Liver (tissue), 9 donors: ENCODE measurements around the gene CDH13. TPM values are rescaled to one million over a fixed set of nuclear protein-coding genes. Genes with fewer than 3 reads are reported as not detected.

Experiments used
- DNase-seq: peaks from one replicate; pipeline ENCODE4 v3.0.0-alpha.2; 2017; ENCODE audit warnings: low spot score
- H3K27ac ChIP-seq, 2 donors: one replicate each; pipeline ENCODE4 v1.7.0; 2013; ENCODE audit warnings: inconsistent platforms in 2 of 2, low read length in 2 of 2, control low read depth in 1 of 2, low read depth in 1 of 2, mild to moderate bottlenecking in 1 of 2
- H3K27me3 ChIP-seq, 4 donors: one replicate each; pipeline versions ENCODE4 v1.6.1 to v1.7.0; 2013; ENCODE audit warnings: low read length in 3 of 4, inconsistent platforms in 1 of 4, mild to moderate bottlenecking in 1 of 4, moderate library complexity in 1 of 4; ENCODE audit not compliant: control insufficient read depth in 4 of 4, insufficient read depth in 4 of 4
- H3K36me3 ChIP-seq, 4 donors: one replicate each; pipeline versions ENCODE4 v1.6.1 to v1.7.0; 2013; ENCODE audit warnings: low read length in 3 of 4, mild to moderate bottlenecking in 3 of 4, low read depth in 1 of 4, moderate library complexity in 1 of 4; ENCODE audit not compliant: control insufficient read depth in 4 of 4, insufficient read depth in 3 of 4
- H3K4me1 ChIP-seq, 4 donors: one replicate each; pipeline versions ENCODE4 v1.6.1 to v1.7.0; 2013; ENCODE audit warnings: low read length in 3 of 4, mild to moderate bottlenecking in 3 of 4, moderate library complexity in 1 of 4; ENCODE audit not compliant: control insufficient read depth in 4 of 4, insufficient read depth in 4 of 4
- H3K4me3 ChIP-seq, 3 donors: one replicate each; pipeline versions ENCODE4 v1.6.1 to v1.7.0; 2013; ENCODE audit warnings: low read length in 3 of 3, control low read depth in 1 of 3, low read depth in 1 of 3, mild to moderate bottlenecking in 1 of 3
- H3K9ac ChIP-seq, 2 donors: one replicate each; pipeline ENCODE4 v1.7.0; 2013; ENCODE audit warnings: low read length in 2 of 2, mild to moderate bottlenecking in 2 of 2, moderate library complexity in 2 of 2, control low read depth in 1 of 2, low read depth in 1 of 2
- H3K9me3 ChIP-seq, 4 donors: one replicate each; pipeline versions ENCODE4 v1.6.1 to v1.7.0; 2013; ENCODE audit warnings: low read length in 3 of 4; ENCODE audit not compliant: control insufficient read depth in 4 of 4
- ATF3 ChIP-seq: IDR thresholded peaks from 2 replicates; pipeline ENCODE4 v1.6.1; 2016; ENCODE audit warnings: antibody characterized with exemption
- EGR1 ChIP-seq, 2 donors: IDR thresholded peaks; 2 replicates each; pipeline ENCODE4 v1.6.1; 2016 to 2018; ENCODE audit warnings: antibody characterized with exemption in 2 of 2, low read depth in 2 of 2
- FOXA2 ChIP-seq: IDR thresholded peaks from 2 replicates; pipeline ENCODE4 v1.6.1; 2016; ENCODE audit warnings: antibody characterized with exemption
- GABPA ChIP-seq, 2 donors: IDR thresholded peaks in 1 of 2; conservative IDR thresholded peaks in 1 of 2; 2 replicates each; pipeline ENCODE4 v1.6.1; 2016; ENCODE audit warnings: antibody characterized with exemption in 2 of 2, mild to moderate bottlenecking in 1 of 2, moderate library complexity in 1 of 2
- HNF4A ChIP-seq, 2 donors: conservative IDR thresholded peaks; 2 replicates each; pipeline ENCODE4 v1.6.1; 2016; ENCODE audit warnings: antibody characterized with exemption in 2 of 2, mild to moderate bottlenecking in 2 of 2
- HNF4G ChIP-seq: IDR thresholded peaks from 2 replicates; pipeline ENCODE4 v1.6.1; 2016; ENCODE audit warnings: antibody characterized with exemption
- NR2F2 ChIP-seq: IDR thresholded peaks from 2 replicates; pipeline ENCODE4 v1.6.1; 2016; ENCODE audit warnings: antibody characterized with exemption
- RXRA ChIP-seq, 2 donors: IDR thresholded peaks; 2 replicates each; pipeline ENCODE4 v1.6.1; 2017 to 2018; ENCODE audit warnings: antibody characterized with exemption in 2 of 2, mild to moderate bottlenecking in 1 of 2
- SP1 ChIP-seq: IDR thresholded peaks from 2 replicates; pipeline ENCODE4 v1.6.1; 2018; ENCODE audit warnings: antibody characterized with exemption, mild to moderate bottlenecking
- YY1 ChIP-seq: IDR thresholded peaks from 2 replicates; pipeline ENCODE4 v1.6.1; 2016; ENCODE audit warnings: antibody characterized with exemption, mild to moderate bottlenecking
- WGBS: extraction: QIAGEN DNeasy Blood & Tissue Kit; methylation state at CpG from one replicate; pipeline ENCODE4 v1.1.7; 2013; 5-methylcytosine and 5-hydroxymethylcytosine counted together
- polyA plus RNA-seq, 2 donors: library from polyadenylated mRNA; stranded (reverse) in 1 of 2; unstranded in 1 of 2; fragments of 200-250 nt in 1 of 2; fragments of >200 nt in 1 of 2; fragmentation: Nextera tagmentation in 1 of 2; extraction: Ambion mirVana in 1 of 2; gene quantifications; one replicate each; pipeline versions ENCODE4 v1.2.1 to v1.2.3, GENCODE V29; 2013 to 2015
- total RNA-seq, 2 donors: library from RNA; depleted of rRNA; stranded (reverse); fragments of >200 nt; gene quantifications; one replicate each; pipeline ENCODE4 v1.2.3, GENCODE V29; 2014
- TF ChIP-seq, protein P1 (sequence below): IDR thresholded peaks from 2 replicates; pipeline ENCODE4 v1.6.1; 2016; ENCODE audit warnings: antibody characterized with exemption
- TF ChIP-seq, protein P2 (sequence below): IDR thresholded peaks from 2 replicates; pipeline ENCODE4 v1.6.1; 2016; ENCODE audit warnings: antibody characterized with exemption, mild to moderate bottlenecking
- donor health status: healthy.
- donor health status: healthy.
- donor health status: healthy.
- donor health status: healthy.
- donor health status: healthy.

CDH13 gene
- total and polyA plus RNA-seq, 4 donors = 0.21 to 1.5 (median 0.58) TPM

DNA sequence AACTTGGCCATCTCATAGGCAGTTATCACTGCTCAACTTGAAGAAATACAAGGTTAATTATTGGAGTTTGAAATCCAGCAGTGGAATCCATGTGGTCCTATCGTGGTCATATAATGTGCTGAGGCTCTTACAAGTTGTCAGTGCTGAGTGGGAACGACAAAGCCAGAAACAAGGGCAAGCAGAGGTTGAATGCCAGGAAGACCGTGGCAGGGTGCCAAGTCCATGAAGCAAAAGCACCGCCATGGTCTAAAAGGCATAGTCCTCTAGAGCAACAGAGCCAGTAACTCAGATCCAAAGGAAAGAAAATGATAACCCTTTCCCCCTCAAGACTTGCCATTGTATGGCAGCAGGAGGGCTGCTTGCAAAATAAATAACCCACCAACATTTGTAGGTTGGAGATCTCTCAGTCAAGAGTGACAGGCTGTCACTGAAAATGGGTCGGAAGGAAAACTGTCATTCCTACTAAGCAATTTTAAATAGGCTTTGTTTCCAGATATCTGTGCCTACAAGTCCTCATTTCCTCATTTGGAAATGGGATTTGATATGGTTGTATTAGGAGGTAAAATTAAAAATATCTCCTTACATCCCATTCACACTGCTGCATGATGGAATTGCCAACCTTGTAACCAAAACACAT, 1144.7 kb downstream of the CDH13 start:
- H3K4me1 ChIP-seq = no peaks in the 10 kb centered on the region
- 37% methylated on average over 5 of the region's 5 CpGs for WGBS
- H3K9me3 ChIP-seq = no peaks in the 10 kb centered on the region
- no peak overlapping the region for H3K4me3 ChIP-seq
- H3K27ac ChIP-seq = no peak overlapping the region
- no peak overlapping the region for H3K9ac ChIP-seq
- H3K27me3 ChIP-seq = no peaks in the 10 kb centered on the region
- TF ChIP-seq GABPA (IDR thresholded peaks at IDR 0.05 in 1 of 2, conservative IDR thresholded peaks at IDR 0.05 in 1 of 2) (no peak), EGR1 (IDR thresholded peaks at IDR 0.05; ENCODE audit: low read depth in 2 of 2) (no peak), ATF3 (no peak), YY1 (no peak), HNF4G (no peak), RXRA (IDR thresholded peaks at IDR 0.05) (no peak), HNF4A (conservative IDR thresholded peaks at IDR 0.05) (no peak), NR2F2 (no peak)
- TF ChIP-seq, protein P1, sequence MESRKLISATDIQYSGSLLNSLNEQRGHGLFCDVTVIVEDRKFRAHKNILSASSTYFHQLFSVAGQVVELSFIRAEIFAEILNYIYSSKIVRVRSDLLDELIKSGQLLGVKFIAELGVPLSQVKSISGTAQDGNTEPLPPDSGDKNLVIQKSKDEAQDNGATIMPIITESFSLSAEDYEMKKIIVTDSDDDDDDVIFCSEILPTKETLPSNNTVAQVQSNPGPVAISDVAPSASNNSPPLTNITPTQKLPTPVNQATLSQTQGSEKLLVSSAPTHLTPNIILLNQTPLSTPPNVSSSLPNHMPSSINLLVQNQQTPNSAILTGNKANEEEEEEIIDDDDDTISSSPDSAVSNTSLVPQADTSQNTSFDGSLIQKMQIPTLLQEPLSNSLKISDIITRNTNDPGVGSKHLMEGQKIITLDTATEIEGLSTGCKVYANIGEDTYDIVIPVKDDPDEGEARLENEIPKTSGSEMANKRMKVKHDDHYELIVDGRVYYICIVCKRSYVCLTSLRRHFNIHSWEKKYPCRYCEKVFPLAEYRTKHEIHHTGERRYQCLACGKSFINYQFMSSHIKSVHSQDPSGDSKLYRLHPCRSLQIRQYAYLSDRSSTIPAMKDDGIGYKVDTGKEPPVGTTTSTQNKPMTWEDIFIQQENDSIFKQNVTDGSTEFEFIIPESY = no peak
- TF ChIP-seq, protein P2, sequence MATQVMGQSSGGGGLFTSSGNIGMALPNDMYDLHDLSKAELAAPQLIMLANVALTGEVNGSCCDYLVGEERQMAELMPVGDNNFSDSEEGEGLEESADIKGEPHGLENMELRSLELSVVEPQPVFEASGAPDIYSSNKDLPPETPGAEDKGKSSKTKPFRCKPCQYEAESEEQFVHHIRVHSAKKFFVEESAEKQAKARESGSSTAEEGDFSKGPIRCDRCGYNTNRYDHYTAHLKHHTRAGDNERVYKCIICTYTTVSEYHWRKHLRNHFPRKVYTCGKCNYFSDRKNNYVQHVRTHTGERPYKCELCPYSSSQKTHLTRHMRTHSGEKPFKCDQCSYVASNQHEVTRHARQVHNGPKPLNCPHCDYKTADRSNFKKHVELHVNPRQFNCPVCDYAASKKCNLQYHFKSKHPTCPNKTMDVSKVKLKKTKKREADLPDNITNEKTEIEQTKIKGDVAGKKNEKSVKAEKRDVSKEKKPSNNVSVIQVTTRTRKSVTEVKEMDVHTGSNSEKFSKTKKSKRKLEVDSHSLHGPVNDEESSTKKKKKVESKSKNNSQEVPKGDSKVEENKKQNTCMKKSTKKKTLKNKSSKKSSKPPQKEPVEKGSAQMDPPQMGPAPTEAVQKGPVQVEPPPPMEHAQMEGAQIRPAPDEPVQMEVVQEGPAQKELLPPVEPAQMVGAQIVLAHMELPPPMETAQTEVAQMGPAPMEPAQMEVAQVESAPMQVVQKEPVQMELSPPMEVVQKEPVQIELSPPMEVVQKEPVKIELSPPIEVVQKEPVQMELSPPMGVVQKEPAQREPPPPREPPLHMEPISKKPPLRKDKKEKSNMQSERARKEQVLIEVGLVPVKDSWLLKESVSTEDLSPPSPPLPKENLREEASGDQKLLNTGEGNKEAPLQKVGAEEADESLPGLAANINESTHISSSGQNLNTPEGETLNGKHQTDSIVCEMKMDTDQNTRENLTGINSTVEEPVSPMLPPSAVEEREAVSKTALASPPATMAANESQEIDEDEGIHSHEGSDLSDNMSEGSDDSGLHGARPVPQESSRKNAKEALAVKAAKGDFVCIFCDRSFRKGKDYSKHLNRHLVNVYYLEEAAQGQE = no peak
- H3K36me3 ChIP-seq = no peaks in the 10 kb centered on the region
- no peak for DNase-seq

GRCh38 chr16:83772806-83773205, 1146.0 kb downstream of the CDH13 start:
- no peaks in the 10 kb centered on the region for H3K4me1 ChIP-seq
- H3K9me3 ChIP-seq = no peaks in the 10 kb centered on the region
- no peak overlapping the region for H3K4me3 ChIP-seq
- WGBS = 48% methylated on average over 1 of the region's 1 CpG
- TF ChIP-seq SP1 (no peak), FOXA2 (no peak)
- H3K36me3 ChIP-seq = no peaks in the 10 kb centered on the region
- H3K27ac ChIP-seq = no peak overlapping the region
- no peak for DNase-seq
- H3K27me3 ChIP-seq = no peaks in the 10 kb centered on the region
- H3K9ac ChIP-seq = no peak overlapping the region

- Histone ChIP-seq H3K9ac (no peak overlapping the region), H3K9me3 (no peaks in the 10 kb centered on the region), H3K4me1 (no peaks in the 10 kb centered on the region), H3K27me3 (no peaks in the 10 kb centered on the region), H3K36me3 (no peaks in the 10 kb centered on the region), H3K4me3 (no peak overlapping the region), H3K27ac (no peak overlapping the region)
- TF ChIP-seq YY1 = no peak
- DNase-seq = no peak
- WGBS = 91% methylated on average over 4 of the region's 4 CpGs
Measured at GRCh38 chr16:83774066-83774465, 1147.3 kb downstream of the CDH13 start.
